Endothelial cell of umbilical vein (primary cell): Measurements from ENCODE around the gene HYAL2. TPM values are rescaled to one million over a fixed set of nuclear protein-coding genes. Genes with fewer than 3 reads are reported as not detected.

Experiments
- BruUV-seq: library from RNA; stranded (reverse); fragments of 400-500 nt; replicated peaks from 2 replicates; lab custom pipeline; 2021; lab: Mats Ljungman, UMichigan
- CTCF ChIA-PET: fragments of 300-600, 350-600 bp; sonication (Branson Sonifier 250); formaldehyde crosslinking; loops from one replicate; lab custom pipeline; 2021; ENCODE audit warnings: antibody characterized with exemption, inconsistent platforms; lab: Charles Lee
- POLR2A ChIA-PET: fragments of 300-600, 350-600 bp; sonication (Branson Sonifier 250); formaldehyde crosslinking; loops from one replicate; lab custom pipeline; 2021; ENCODE audit warnings: antibody characterized with exemption, inconsistent platforms; lab: Charles Lee
- DNase-seq: peaks from one replicate; pipeline ENCODE4 v3.0.0-alpha.2; 2011; ENCODE audit warnings: low read depth, low spot score
- FAIRE-seq: peaks from 2 replicates; lab custom pipeline; 2011; peaks lifted over from hg19 to GRCh38; lab: Jason Lieb, UNC
- H2AFZ ChIP-seq: 2 replicates; pipeline ENCODE4 v1.6.0; 2012; ENCODE audit warnings: low read depth, low read length, control low read depth, inconsistent platforms
- H3K27ac ChIP-seq: 2 replicates; pipeline ENCODE4 v1.5.1; 2011; ENCODE audit warnings: low read depth, mild to moderate bottlenecking, control low read depth, low read length, moderate library complexity; ENCODE audit not compliant: insufficient read depth
- H3K27me3 ChIP-seq, 2 experiments: 2 replicates each; pipeline versions ENCODE4 v1.6.0 to v1.6.1; 2011; ENCODE audit warnings: low read length in 2 of 2, mixed read lengths in 1 of 2; ENCODE audit not compliant: control insufficient read depth in 2 of 2, insufficient read depth in 2 of 2
- H3K36me3 ChIP-seq, 2 experiments: 2 replicates in 1 of 2; 3 replicates in 1 of 2; pipeline ENCODE4 v1.5.1; 2011; ENCODE audit warnings: low read length in 2 of 2, mild to moderate bottlenecking in 1 of 2, moderate library complexity in 1 of 2; ENCODE audit not compliant: control insufficient read depth in 2 of 2, insufficient read depth in 2 of 2; ENCODE audit errors: extremely low read depth in 1 of 2
- H3K4me1 ChIP-seq: 3 replicates; pipeline ENCODE4 v1.5.1; 2011; ENCODE audit warnings: mild to moderate bottlenecking, low read length; ENCODE audit not compliant: control insufficient read depth, insufficient read depth; ENCODE audit errors: extremely low read depth
- H3K4me2 ChIP-seq: 2 replicates; pipeline ENCODE4 v1.6.1; 2011; ENCODE audit warnings: low read length, control low read depth, mixed read lengths; ENCODE audit not compliant: insufficient read depth
- H3K4me3 ChIP-seq, 3 experiments: fragments of 200-600 bp in 1 of 3; sonication (generic), shearing (Covaris generic) in 1 of 3; replicated peaks in 1 of 3; 2 replicates each; pipeline ENCODE4 v1.5.1; 2011 to 2016; ENCODE audit warnings: control low read depth in 3 of 3, low read length in 3 of 3, mild to moderate bottlenecking in 2 of 3, inconsistent platforms in 1 of 3, low read depth in 1 of 3, moderate library complexity in 1 of 3; ENCODE audit not compliant: insufficient read depth in 1 of 3
- H3K79me2 ChIP-seq: 2 replicates; pipeline ENCODE4 v1.6.0; 2012; ENCODE audit warnings: low read length, inconsistent platforms; ENCODE audit not compliant: control insufficient read depth, insufficient read depth
- H3K9ac ChIP-seq: replicated peaks from 2 replicates; pipeline ENCODE3; 2011; ENCODE audit warnings: low read length, control low read depth; ENCODE audit not compliant: insufficient read depth; ENCODE audit errors: extremely low read depth
- H3K9me1 ChIP-seq: replicated peaks from 3 replicates; pipeline ENCODE4 v1.6.0; 2011; ENCODE audit warnings: mild to moderate bottlenecking, low read length; ENCODE audit not compliant: control insufficient read depth, insufficient read depth; ENCODE audit errors: extremely low read depth
- H3K9me3 ChIP-seq: replicated peaks from 2 replicates; pipeline ENCODE4 v1.5.1; 2012; ENCODE audit warnings: low read length, inconsistent platforms; ENCODE audit not compliant: control insufficient read depth, insufficient read depth
- H4K20me1 ChIP-seq: replicated peaks from 2 replicates; pipeline ENCODE3; 2011; ENCODE audit warnings: mild to moderate bottlenecking, low read length; ENCODE audit not compliant: control insufficient read depth, insufficient read depth; ENCODE audit errors: extremely low read depth
- CTCF ChIP-seq, 2 donors: IDR thresholded peaks; 1 replicate in 1 of 2; 2 replicates in 1 of 2; pipeline ENCODE4 v1.5.1; 2011; ENCODE audit warnings: low read length in 2 of 2, mild to moderate bottlenecking in 2 of 2, moderate library complexity in 2 of 2, control low read depth in 1 of 2, inconsistent platforms in 1 of 2, low read depth in 1 of 2; ENCODE audit not compliant: insufficient read depth in 1 of 2; ENCODE audit errors: extremely low read depth in 1 of 2
- EZH2 ChIP-seq: IDR thresholded peaks from 2 replicates; pipeline ENCODE4 v1.6.1; 2012; ENCODE audit warnings: borderline replicate concordance, low read depth, mild to moderate bottlenecking, moderate library complexity, low read length, inconsistent platforms; ENCODE audit not compliant: severe bottlenecking
- FOS ChIP-seq: IDR thresholded peaks from 2 replicates; pipeline ENCODE4 v1.6.1; 2011; ENCODE audit warnings: mild to moderate bottlenecking, low read length, moderate library complexity, borderline replicate concordance; ENCODE audit not compliant: insufficient read depth
- GATA2 ChIP-seq: IDR thresholded peaks from 2 replicates; pipeline ENCODE4 v1.7.0; 2011; ENCODE audit warnings: low read depth, mild to moderate bottlenecking, moderate library complexity, mixed read lengths, low read length; ENCODE audit not compliant: insufficient read length, insufficient read depth
- JUN ChIP-seq: IDR thresholded peaks from 2 replicates; pipeline ENCODE4 v1.6.1; 2011; ENCODE audit warnings: borderline replicate concordance, low read depth; ENCODE audit not compliant: insufficient read length, insufficient read depth
- MAX ChIP-seq: IDR thresholded peaks from 2 replicates; pipeline ENCODE4 v1.6.1; 2011; ENCODE audit not compliant: insufficient read depth, insufficient read length
- MYC ChIP-seq: IDR thresholded peaks from one replicate; pipeline ENCODE4 v1.6.1; 2011; ENCODE audit warnings: mild to moderate bottlenecking, low read depth, low read length
- POLR2A ChIP-seq: IDR thresholded peaks from 2 replicates; pipeline ENCODE4 v1.6.1; 2012; ENCODE audit warnings: low read depth, mild to moderate bottlenecking, control low read depth, low read length
- POLR2AphosphoS5 ChIP-seq: IDR thresholded peaks from 2 replicates; pipeline ENCODE4 v1.6.1; 2012; ENCODE audit warnings: low read depth, mild to moderate bottlenecking, control low read depth, low read length, moderate library complexity; ENCODE audit not compliant: insufficient read depth
- dilution Hi-C: fragments of 300-500 bp; cut with MboI; formaldehyde crosslinking; loops from one replicate; pipeline ENCODE4 v1.15.0; 2019; ENCODE audit warnings: low sequenced_read_pairs; ENCODE audit not compliant: extremely low pct_ligation_motif_present
- intact Hi-C: fragments of 100-400 bp; cut with micrococcal nuclease; formaldehyde crosslinking; loops from one replicate; pipeline ENCODE4 v1.10.0; 2022
- polyA plus RNA-seq, 4 experiments: library from polyadenylated mRNA; depleted of rRNA in 3 of 4; stranded (reverse) in 3 of 4; unstranded in 1 of 4; fragments of >200 nt; gene quantifications; 2 replicates each; pipeline versions ENCODE4 v1.2.1 to v1.2.3, GENCODE V29; 2011 to 2012; ENCODE audit warnings: missing spikeins in 1 of 4
- total RNA-seq: library from RNA; stranded (reverse); gene quantifications from 2 replicates; pipeline ENCODE4 v1.2.3, GENCODE V29; 2021

HYAL2 gene
- total and polyA plus RNA-seq, 2 donors (not counting 3 experiments of a cell fraction or from before 2014, with no cell fraction given): 266 to 970 TPM

GRCh38 chr3:50345586-50346234 lies 23.2 kb upstream of the HYAL2 start, which contains the start of gene ZMYND10:
Gene ZMYND10 (minus strand): TSS chr3:50345732. CDS start chr3:50345579, 153 bp downstream.
- Histone ChIP-seq H3K27me3 (no peaks in the 10 kb centered on the region), H3K9me3 (no peaks in the 10 kb centered on the region), H4K20me1 (no peaks in the 10 kb centered on the region), H3K79me2 (no peaks in the 10 kb centered on the region), H2AFZ (peak within 1 kb of the TSS; percentile 85), H3K9ac (no peak within 1 kb of the TSS), H3K9me1 (no peaks in the 10 kb centered on the region), H3K36me3 (peaks cover 0 to 4% of the 10 kb centered on the region in 2 experiments), H3K4me2 (peak within 1 kb of the TSS; percentile 50), H3K27ac (no peak within 1 kb of the TSS), H3K4me1 (peaks cover 15% of the 10 kb centered on the region), H3K4me3 (peak within 1 kb of the TSS in 2 of 3 experiments; percentile 16 to 29)
- no peak for DNase-seq
- dilution Hi-C loops: no loop called here
- BruUV-seq: no TSS peak
- ChIA-PET POLR2A (no interaction called here), CTCF (interaction anchor here (1.3 to 7.7 kb wide), 2 partner anchors 12 to 195 kb away, joined by 4 to 165 read pairs; no protein-coding TSS in a partner anchor)
- intact Hi-C loops: loop anchor here (5.0 kb wide), 1 partner anchor 92 kb away; no protein-coding TSS in a partner anchor
- FAIRE-seq: peak; percentile 77
- no peak for TF ChIP-seq FOS

GRCh38 chr3:50345008-50345407 lies 22.5 kb upstream of the HYAL2 start:
- ChIA-PET POLR2A (no interaction called here), CTCF (interaction anchor here (0.7 to 7.7 kb wide), 4 partner anchors 9 to 196 kb away, joined by 3 to 165 read pairs (median 4); no protein-coding TSS in a partner anchor)
- intact Hi-C loops (loop anchor here (5.0 kb wide), 1 partner anchor 92 kb away; no protein-coding TSS in a partner anchor), dilution Hi-C loops (no loop called here)
- peaks cover 17% of the 10 kb centered on the region for H3K4me1 ChIP-seq
- no peak for TF ChIP-seq POLR2AphosphoS5
- TF ChIP-seq JUN: no peak
- no peak for TF ChIP-seq GATA2
- no peak for TF ChIP-seq POLR2A
- TF ChIP-seq MYC: no peak
- no peak for TF ChIP-seq EZH2
- no peak for TF ChIP-seq FOS
- TF ChIP-seq MAX: no peak
- TF ChIP-seq CTCF (IDR thresholded peaks at IDR 0.05; ENCODE audit: extremely low read depth in 1 of 2, insufficient read depth in 1 of 2, low read depth in 1 of 2, low read length in 2 of 2): no peak
- no peaks in the 10 kb centered on the region for H3K27me3 ChIP-seq
- H4K20me1 ChIP-seq: no peaks in the 10 kb centered on the region
- H3K36me3 ChIP-seq: peaks cover 0 to 4% of the 10 kb centered on the region in 2 experiments
- FAIRE-seq: no peak
- no peaks in the 10 kb centered on the region for H3K9me1 ChIP-seq
- H3K4me3 ChIP-seq: no peak overlapping the region
- no TSS peak for BruUV-seq
- H3K9me3 ChIP-seq: no peaks in the 10 kb centered on the region
- no peaks in the 10 kb centered on the region for H3K79me2 ChIP-seq
- H3K27ac ChIP-seq: no peak overlapping the region
- DNase-seq: no peak
- no peak overlapping the region for H3K9ac ChIP-seq
- peak overlapping the region; percentile 50 for H3K4me2 ChIP-seq
- H2AFZ ChIP-seq: no peak overlapping the region
